HG02884 (cell line): ENCODE data around the gene P2RY13.

Source experiments
- ATAC-seq: cut with Tn5 transposase; IDR thresholded peaks from one replicate; pipeline ENCODE4 v1.9.1; 2021; ENCODE audit warnings: mild to moderate bottlenecking, moderate library complexity; ENCODE audit not compliant: unreplicated experiment

Gene P2RY13

DNA sequence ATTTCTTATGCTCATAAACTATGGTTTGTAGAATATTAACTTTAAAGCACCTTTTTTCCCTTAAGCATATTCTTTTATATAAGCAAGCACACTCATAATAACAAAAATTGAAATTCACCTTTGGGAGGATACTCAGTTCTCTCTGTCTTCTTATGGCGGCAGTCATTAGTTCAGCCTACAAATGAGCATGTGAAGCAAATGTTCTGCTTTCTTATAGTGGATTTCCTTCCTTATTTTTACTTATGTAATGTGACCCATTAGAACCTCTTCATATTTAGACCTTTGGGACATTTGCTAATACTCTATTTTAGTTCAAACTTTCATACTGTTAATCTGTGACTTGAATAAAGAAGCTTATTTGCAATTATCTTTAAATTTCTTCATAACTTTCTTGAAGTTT lies at the start of gene P2RY13:
Gene P2RY13, minus strand, starts transcription at position 187 of the 400 bp plus-strand sequence. Its CDS starts 21 bp downstream, at position 166.
- no peak for ATAC-seq

DNA sequence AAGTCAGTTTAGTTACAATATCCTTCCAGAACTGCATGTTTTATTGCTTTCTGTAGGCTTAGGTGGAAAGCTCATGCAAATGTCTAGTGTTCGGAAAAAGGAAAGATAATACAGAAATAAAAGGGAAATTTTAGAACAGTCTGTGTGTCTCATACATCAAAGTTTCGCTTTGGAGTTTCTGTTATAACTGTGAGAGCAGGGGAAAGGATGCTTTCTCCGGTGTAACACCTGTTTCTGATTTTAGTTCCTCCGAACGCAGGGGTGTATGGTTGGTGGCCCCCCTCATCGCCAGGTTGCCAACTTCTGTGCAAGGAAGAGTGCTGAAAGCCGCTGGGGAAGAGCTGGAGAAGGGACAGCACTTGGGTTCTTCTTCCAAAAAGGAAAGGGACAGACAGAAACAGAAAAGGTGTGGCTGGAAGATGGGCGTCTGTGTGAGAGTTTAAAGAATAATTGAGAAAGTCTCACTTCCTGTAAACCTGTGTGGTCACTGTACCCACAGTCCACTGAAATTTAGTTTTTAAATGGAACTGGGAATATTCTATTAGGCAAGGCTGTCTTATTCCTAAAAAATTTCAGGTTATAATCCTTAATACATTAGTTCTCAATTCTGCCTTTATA lies 48.5 kb upstream of the P2RY13 start:
- ATAC-seq = no peak

DNA sequence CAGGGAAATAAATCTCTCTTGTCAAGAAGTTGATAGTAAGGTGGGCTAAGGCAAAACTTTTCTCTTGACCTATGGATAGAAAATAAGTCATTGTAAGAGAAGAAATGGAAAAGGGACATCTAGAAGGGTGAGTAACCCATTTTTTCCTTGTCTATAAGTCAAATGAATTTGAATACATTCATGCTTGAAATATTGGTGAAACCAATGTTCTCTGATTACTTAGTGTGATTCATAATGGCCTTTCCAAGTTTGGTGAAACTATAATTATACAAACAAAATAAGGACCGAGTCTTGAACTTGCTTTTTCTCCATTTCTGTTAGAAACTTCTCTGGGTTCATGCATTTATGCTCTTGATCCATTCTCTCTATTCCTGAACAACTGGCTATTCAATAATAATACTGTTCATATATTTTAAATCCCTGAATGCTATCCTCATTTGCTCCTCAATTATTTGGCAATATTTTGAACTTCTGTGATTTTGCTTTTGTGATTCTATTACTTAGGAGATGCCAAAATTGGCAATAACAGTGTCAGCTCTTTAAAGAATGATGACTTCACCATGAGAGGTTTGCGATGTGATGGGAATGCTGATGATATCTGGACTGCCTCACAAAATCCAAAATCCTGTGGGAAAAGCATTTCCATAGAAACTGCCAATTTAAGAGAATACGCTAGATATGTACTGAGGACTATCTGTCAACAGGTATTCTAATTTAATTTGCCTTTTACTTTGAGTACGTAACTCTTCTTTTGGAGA lies 42.9 kb upstream of the P2RY13 start:
- no peak for ATAC-seq

GRCh38 chr3:151371526-151371925 lies 42.2 kb upstream of the P2RY13 start:
- ATAC-seq = no peak

DNA sequence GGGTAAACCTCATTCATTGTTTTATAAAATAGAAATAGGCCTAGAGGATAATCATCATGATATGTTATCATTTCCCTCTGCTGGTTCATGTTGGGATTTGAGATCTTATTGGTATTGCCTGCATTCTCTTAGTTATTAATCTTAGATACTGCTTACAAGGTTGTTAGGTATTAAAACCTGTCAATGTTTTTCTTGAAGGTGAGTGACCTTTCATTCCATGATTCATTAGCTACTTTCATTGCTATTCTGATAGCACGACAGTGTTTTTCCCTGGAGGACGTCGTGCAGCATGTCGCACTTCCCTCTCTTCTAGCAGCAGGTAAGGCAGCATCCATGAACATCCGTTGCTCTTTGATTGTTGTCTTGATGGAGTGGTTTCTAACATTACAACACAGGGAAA lies 38.1 kb upstream of the P2RY13 start:
- ATAC-seq = no peak

- ATAC-seq = no peak
These were observed 37.6 kb upstream of the P2RY13 start for GRCh38 chr3:151366993-151367392.

DNA sequence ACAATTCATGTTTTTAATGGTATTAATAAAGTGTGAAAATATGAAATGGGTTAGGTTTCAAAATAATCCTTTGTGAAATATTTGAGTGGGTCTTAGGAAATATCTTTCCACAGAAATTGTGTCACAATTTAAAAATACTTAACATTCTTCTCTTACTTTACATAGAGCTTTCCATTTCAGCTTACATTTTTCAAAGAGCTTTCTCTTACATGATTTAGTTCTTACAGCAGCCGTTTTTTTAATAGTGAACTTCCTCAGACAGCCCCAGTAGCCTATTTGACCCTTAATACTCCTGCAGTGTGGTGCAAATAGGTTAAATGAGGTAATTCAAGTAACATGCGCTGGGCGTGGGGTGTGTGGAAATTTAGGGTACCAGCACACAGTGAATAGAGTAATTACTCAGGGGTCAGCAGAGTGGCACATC lies 33.4 kb upstream of the P2RY13 start:
- no peak for ATAC-seq

DNA sequence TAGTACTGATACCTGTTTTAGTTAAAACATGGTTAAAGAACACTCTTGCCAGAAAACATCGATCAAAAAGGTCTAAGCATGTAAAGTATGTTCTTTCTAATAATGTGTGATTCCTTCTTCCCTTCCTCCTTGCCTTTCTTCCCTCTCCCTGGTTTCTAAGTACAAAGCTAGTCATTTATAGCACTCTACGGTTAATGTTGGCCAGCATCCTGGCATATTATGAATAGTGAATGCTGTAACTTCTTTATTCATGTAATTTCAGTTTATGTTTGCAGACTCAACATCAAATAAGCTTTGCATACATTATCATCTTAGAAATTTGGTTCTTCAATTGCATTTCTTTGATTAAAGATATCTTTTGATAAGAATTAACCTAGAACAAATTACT lies 28.1 kb upstream of the P2RY13 start:
- ATAC-seq = no peak

DNA sequence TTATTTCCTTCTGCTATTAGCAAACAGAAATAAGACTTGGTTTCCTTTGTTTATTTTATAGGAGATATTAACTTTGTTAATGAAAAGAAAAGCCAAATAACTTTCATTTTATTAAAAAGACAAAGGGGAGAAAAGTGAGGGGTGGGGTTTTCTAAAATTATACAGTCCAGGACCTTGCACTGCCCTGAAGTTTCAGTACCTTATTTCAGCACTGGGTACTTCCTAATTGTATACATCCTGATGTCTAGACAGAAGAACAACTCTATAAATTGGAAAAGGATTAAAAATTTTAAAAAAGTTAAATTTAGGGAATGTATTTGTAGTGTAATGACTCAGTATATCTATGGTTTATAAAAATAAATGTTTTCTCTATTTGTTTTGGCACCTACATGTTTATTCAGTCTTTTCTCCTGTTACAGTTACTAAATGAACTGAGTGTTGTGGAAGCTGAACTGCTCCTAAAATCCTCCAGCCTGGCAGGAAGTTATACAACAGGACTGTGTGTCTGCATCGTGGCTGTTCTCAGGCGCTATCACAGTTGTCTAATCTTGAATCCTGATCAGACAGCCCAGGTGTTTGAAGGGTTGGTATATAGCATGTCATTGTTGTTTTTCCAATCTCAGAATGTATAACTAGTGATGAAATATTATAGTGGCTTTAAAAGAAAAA lies 27.6 kb upstream of the P2RY13 start:
- no peak for ATAC-seq

DNA sequence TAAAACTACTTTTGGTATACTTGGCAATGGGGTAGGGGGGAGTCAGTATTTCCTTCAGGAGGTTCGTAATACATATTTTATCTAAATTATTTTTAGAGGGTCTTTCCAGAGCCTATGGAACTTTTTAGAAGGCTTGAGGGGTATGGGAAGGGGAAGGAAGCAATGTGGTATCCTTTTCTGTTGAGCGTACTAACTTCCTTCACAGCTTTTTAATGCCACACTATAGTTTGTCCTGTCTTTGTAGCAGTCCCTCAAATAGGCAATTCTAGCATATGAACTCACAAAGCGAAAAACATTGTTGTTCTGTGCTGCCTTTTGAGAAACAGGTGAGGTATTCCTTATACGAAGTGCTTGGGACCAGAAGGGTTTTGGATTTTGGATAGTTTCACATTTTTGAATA lies 22.3 kb upstream of the P2RY13 start:
- ATAC-seq = peak; percentile 23

GRCh38 chr3:151351219-151351618 lies 21.9 kb upstream of the P2RY13 start:
- peak; percentile 84 for ATAC-seq

DNA sequence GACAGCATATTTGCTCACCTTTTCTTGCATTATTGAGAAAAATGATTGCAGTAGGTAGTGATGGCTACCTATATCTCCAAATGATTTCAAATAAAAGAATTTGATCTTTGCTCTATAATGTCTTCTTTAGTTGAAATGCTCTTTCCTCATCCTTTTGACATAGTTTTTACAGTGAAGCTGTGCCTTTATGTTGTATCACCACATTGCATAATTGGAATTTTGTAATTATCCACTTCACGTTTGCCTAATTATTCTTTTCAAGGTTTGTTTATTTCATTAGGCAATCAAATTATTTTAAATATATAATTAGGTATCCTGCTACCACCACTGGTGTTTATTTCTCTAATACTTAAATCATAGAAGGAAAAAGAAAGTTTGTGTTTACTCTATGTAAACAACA lies 21.3 kb upstream of the P2RY13 start:
- ATAC-seq = no peak

GRCh38 chr3:151347432-151347831 lies 18.1 kb upstream of the P2RY13 start:
- ATAC-seq = no peak

- no peak for ATAC-seq
These were observed 16.9 kb upstream of the P2RY13 start for GRCh38 chr3:151346292-151346691.

GRCh38 chr3:151345859-151346258 lies 16.5 kb upstream of the P2RY13 start:
- ATAC-seq = no peak

DNA sequence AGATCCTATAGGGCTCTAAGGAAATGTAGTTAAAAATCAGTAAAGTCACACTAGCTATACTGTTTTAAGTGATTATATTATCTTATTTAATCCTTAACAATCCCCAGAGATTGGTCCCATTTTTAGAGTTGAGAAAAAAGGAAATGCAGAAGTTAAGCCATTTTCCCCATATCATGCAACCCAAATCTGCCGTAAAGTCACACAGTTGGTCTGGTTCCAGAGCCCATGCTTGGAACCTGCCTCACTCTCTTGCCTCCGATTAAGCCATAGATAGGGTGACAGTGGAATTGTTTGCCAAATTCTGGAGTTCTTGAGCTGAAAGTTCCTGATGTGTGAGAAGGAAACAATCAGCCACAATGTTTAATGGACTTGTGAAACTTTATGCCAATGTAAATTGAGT lies 2.3 kb upstream of the P2RY13 start:
- no peak for ATAC-seq

GRCh38 chr3:151330899-151331298 lies 1.6 kb upstream of the P2RY13 start:
- no peak for ATAC-seq

- no peak for ATAC-seq
These were observed 1.0 kb upstream of the P2RY13 start for GRCh38 chr3:151330379-151330778.

- ATAC-seq = no peak
These were observed 902 bp downstream of the P2RY13 start for GRCh38 chr3:151328298-151328995.

DNA sequence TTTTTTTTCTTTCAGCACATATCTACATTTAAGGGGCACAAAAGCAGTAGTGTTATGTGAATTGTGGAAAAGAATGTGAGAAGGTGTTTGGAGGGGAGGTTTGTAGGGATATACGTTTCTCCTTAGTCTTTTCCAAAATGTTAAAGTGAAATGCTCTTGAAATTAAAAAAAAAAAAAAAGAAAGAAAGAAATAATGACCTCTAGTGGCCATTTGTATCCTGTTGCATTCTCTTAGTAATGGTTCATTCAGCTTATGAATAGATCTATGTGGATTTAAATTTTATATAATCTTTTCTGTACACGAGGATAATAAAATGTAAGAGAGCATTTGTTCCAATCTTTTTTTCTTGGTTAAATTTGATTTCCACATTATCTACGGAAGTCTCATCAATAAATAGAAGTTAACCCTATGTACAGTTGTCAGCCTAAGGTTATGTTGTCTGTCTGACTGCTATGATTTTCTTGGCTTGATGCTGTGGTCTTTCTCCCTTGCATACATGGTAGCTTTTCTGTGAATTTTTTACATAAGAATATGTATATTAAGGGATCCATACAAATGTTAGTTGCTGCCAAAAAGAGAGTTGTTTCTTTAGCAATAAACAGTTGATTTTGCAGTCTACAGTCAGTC lies 1.7 kb downstream of the P2RY13 start:
- ATAC-seq = no peak

- no peak for ATAC-seq
These were observed 6.8 kb downstream of the P2RY13 start for GRCh38 chr3:151322511-151322910.
